OCI-LY7 (cell line): Measurements from ENCODE around the gene DCHS1. TPM values are rescaled to one million over a fixed set of nuclear protein-coding genes. Genes with fewer than 3 reads are reported as not detected.

Source experiments
- BruUV-seq: library from RNA; stranded (reverse); fragments of 400-500 nt; replicated peaks from 2 replicates; lab custom pipeline; 2021; lab: Mats Ljungman, UMichigan
- CTCF ChIA-PET: fragments of 300-600 bp; sonication (Branson Sonifier 250); formaldehyde crosslinking; loops from one replicate; lab custom pipeline; 2022; ENCODE audit warnings: antibody characterized with exemption; ENCODE audit not compliant: unreplicated experiment; lab: Charles Lee
- POLR2A ChIA-PET: fragments of 300-600 bp; sonication (Branson Sonifier 250); formaldehyde crosslinking; loops from one replicate; lab custom pipeline; 2022; ENCODE audit warnings: antibody characterized with exemption; lab: Charles Lee
- DNase-seq: peaks from one replicate; pipeline ENCODE4 v3.0.0-alpha.2; 2015; ENCODE audit warnings: low spot score
- H2AFZ ChIP-seq: fragments of 200-600 bp; sonication (generic), shearing (Covaris generic); 2 replicates; pipeline ENCODE4 v1.6.1; 2014; ENCODE audit warnings: mild to moderate bottlenecking, antibody characterized with exemption, low read length, moderate library complexity
- H3K27ac ChIP-seq: fragments of 200-600 bp; sonication (generic); 2 replicates; pipeline ENCODE4 v1.5.1; 2014; ENCODE audit warnings: mixed run types, low read depth, mild to moderate bottlenecking, moderate library complexity, low read length, inconsistent platforms; ENCODE audit not compliant: poor library complexity, severe bottlenecking
- H3K36me3 ChIP-seq: fragments of 200-600 bp; sonication (generic); 2 replicates; pipeline ENCODE4 v1.6.1; 2014; ENCODE audit warnings: mild to moderate bottlenecking, antibody characterized with exemption, low read length, moderate library complexity, mixed read lengths; ENCODE audit not compliant: insufficient read depth
- H3K4me1 ChIP-seq: fragments of 200-600 bp; sonication (generic); 2 replicates; pipeline ENCODE4 v1.5.1; 2014; ENCODE audit warnings: mild to moderate bottlenecking, low read length; ENCODE audit not compliant: insufficient read depth, poor library complexity, severe bottlenecking
- H3K4me2 ChIP-seq: fragments of 200-600 bp; sonication (generic); 2 replicates; pipeline ENCODE4 v1.6.1; 2014; ENCODE audit warnings: mild to moderate bottlenecking, low read length
- H3K4me3 ChIP-seq: fragments of 200-600 bp; sonication (generic); 2 replicates; pipeline ENCODE4 v1.5.1; 2014; ENCODE audit warnings: mild to moderate bottlenecking, low read depth, low read length; ENCODE audit not compliant: poor library complexity, severe bottlenecking
- H3K79me2 ChIP-seq: fragments of 200-600 bp; sonication (generic); 2 replicates; pipeline ENCODE4 v1.6.1; 2016; ENCODE audit warnings: low read depth, mild to moderate bottlenecking, low read length, moderate library complexity, mixed read lengths; ENCODE audit not compliant: insufficient read depth
- H3K9me2 ChIP-seq: fragments of 200-600 bp; sonication (generic); 2 replicates; pipeline ENCODE4 v1.6.1; 2016; ENCODE audit warnings: mild to moderate bottlenecking, low read length, mixed read lengths; ENCODE audit not compliant: insufficient read depth
- H3K9me3 ChIP-seq: fragments of 200-600 bp; sonication (generic); 2 replicates; pipeline ENCODE4 v1.6.1; 2014; ENCODE audit warnings: mild to moderate bottlenecking, mixed run types, low read length, mixed read lengths
- H4K20me1 ChIP-seq: fragments of 200-600 bp; sonication (generic); 2 replicates; pipeline ENCODE4 v1.6.1; 2014; ENCODE audit warnings: mild to moderate bottlenecking, antibody characterized with exemption, low read length, moderate library complexity, mixed read lengths; ENCODE audit not compliant: insufficient read depth
- CTCF ChIP-seq: fragments of 200-600 bp; sonication (generic); conservative IDR thresholded peaks from 2 replicates; pipeline ENCODE4 v1.5.1; 2014; ENCODE audit warnings: mild to moderate bottlenecking, antibody characterized with exemption, low read length, moderate library complexity, mixed read lengths
- EZH2phosphoT487 ChIP-seq: fragments of 200-600 bp; sonication (generic); IDR thresholded peaks from 2 replicates; pipeline ENCODE4 v1.6.1; 2018; ENCODE audit warnings: low read depth, borderline replicate concordance, mild to moderate bottlenecking, mixed run types, antibody characterized with exemption, low read length, moderate library complexity, mixed read lengths
- intact Hi-C: fragments of 100-400 bp; cut with micrococcal nuclease; formaldehyde crosslinking; loops from one replicate; pipeline ENCODE4 v1.10.0; 2022; ENCODE audit not compliant: unreplicated experiment
- total RNA-seq, 2 experiments: library from RNA; depleted of rRNA in 1 of 2; stranded (reverse); fragments of >200 nt in 1 of 2; shearing (Covaris generic) in 1 of 2; gene quantifications; 2 replicates each; pipeline ENCODE4 v1.2.3, GENCODE V29; 2014 to 2022

DCHS1 gene
- total RNA-seq, 2 experiments from 2014 or later = 0.67 to 1.1 TPM

DNA sequence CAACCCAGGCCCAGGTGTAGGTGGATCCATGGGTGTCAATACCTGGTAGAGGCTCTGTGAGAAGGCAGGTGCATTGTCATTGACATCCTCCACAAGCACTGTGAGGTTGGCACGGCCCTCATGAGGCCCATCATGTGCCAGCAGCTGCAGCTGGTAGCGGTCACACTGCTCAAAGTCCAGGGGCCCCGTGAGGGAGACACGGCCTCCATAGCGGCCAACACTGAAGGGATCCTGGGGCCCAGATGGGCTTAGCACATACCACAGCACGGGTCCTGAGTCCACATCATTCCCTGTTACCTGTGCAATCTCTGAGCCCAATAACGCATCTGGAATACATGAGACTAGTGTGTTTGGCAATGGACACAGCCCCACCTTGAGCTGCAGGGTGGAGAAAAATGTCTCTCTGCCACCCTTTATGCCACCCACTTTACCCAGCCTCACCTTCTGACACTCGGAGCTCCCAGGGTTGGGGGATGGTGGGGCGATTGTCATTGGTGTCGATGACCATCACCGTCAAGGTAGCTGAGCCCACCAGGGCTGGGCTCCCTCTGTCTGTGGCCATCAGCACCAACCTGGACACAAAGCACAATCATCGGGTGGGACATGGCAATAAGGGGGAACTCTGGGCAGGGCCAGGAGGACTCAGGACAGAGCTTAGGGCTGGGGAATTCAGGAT lies 30.3 kb downstream of the DCHS1 start:
- no peaks in the 10 kb centered on the region for H3K9me3 ChIP-seq
- no peak overlapping the region for H3K4me2 ChIP-seq
- no peaks in the 10 kb centered on the region for H3K9me2 ChIP-seq
- H3K36me3 ChIP-seq = no peaks in the 10 kb centered on the region
- POLR2A ChIA-PET = interaction anchor here (0.9 kb wide), 1 partner anchor 22 kb away, joined by 3 read pairs; no protein-coding TSS in a partner anchor
- no peak for DNase-seq
- intact Hi-C loops = no loop called here
- H3K4me1 ChIP-seq = peaks cover 11% of the 10 kb centered on the region
- TF ChIP-seq EZH2phosphoT487 (no peak), CTCF (no peak)
- H3K4me3 ChIP-seq = no peak overlapping the region
- CTCF ChIA-PET = interaction anchor here (0.6 kb wide), 1 partner anchor 21 kb away, joined by 3 read pairs; no protein-coding TSS in a partner anchor
- no peak overlapping the region for H2AFZ ChIP-seq
- no peak overlapping the region for H3K27ac ChIP-seq
- H4K20me1 ChIP-seq = no peaks in the 10 kb centered on the region
- no TSS peak for BruUV-seq
- no peaks in the 10 kb centered on the region for H3K79me2 ChIP-seq

DNA sequence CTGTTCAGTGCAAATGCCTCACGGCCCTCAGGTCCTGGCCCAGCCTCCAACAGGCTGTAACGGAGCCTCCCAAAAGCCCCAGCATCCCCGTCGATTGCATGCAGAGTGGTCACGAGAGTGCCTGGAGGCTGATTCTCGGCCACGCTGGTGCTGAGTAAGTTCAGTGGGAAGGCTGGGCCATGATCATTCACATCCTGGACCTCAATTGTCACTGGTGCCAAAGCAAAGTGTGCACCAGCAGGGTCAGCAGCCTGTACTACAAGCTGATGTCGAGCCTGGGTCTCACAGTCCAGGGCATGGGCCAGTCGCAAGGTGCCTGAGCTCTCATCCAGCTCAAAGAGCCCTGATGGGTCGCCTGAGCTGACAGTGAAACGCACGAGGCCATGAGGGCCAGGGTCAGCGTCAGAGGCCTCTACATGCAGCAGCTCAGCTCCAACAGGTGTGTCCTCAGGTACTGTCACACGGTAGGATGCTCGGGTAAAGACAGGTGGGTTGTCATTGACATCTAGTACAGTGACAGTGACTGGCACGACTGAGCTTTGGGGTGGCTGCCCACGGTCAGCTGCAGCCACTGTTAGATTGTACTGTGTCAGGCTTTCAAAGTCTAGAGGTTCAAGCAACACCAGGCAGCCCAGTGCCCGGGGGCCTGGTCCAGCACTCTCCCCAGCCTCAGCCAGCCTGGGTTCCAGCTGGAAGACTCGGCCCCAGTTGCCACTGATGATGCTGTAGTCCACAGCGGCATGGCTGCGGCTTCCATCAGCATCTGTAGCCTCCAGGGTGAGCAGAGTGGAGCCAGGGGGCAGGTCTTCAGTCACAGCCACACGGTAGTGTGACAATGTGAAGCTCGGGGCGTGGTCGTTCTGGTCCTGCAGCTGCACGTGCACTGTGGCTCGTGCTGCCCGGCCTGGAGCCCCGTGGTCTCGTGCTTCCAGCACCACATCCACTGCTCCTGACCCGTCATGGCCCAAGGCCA lies 31.9 kb downstream of the DCHS1 start:
- Histone ChIP-seq H3K4me3 (no peak overlapping the region), H3K9me2 (no peaks in the 10 kb centered on the region), H3K9me3 (no peaks in the 10 kb centered on the region), H3K4me2 (no peak overlapping the region), H2AFZ (no peak overlapping the region), H4K20me1 (no peaks in the 10 kb centered on the region), H3K36me3 (no peaks in the 10 kb centered on the region), H3K4me1 (peaks cover 20% of the 10 kb centered on the region), H3K79me2 (no peaks in the 10 kb centered on the region; the same call in 1 of the 2 replicates), H3K27ac (no peak overlapping the region)
- ChIA-PET CTCF (interaction anchor here (0.9 kb wide), 1 partner anchor 26 kb away, joined by 3 read pairs; no protein-coding TSS in a partner anchor), POLR2A (interaction anchor here (1.1 kb wide), 1 partner anchor 57 kb away, joined by 4 read pairs; no protein-coding TSS in a partner anchor)
- intact Hi-C loops = no loop called here
- no TSS peak for BruUV-seq
- no peak for DNase-seq
- no peak for TF ChIP-seq CTCF
- no peak for TF ChIP-seq EZH2phosphoT487
